K562 (cell line): ENCODE data around the gene KCTD3. TPM values are rescaled to one million over a fixed set of nuclear protein-coding genes. Genes with fewer than 3 reads are reported as not detected.

Experiments
- ATAC-seq: fragments of 200-7000 bp; cut with Tn5 transposase; 3 replicates; pipeline ENCODE4 v1.9.1; 2020; ENCODE audit warnings: moderate library complexity
- BruUV-seq: library from RNA; stranded (reverse); fragments of 400-500 nt; replicated peaks from 2 replicates; lab custom pipeline; 2021; lab: Mats Ljungman, UMichigan
- CTCF ChIA-PET: fragments of 300-600 bp; formaldehyde crosslinking; extraction: SDS; loops from one replicate; lab custom pipeline; 2021; ENCODE audit warnings: low intra/inter-chr PET ratio; lab: Yijun Ruan, JAX
- POLR2A ChIA-PET: fragments of 300-600, 350-650 bp; sonication (Branson Sonifier 250); formaldehyde crosslinking; extraction: SDS; loops from one replicate; lab custom pipeline; 2021; ENCODE audit warnings: antibody characterized with exemption, inconsistent platforms; lab: Yijun Ruan, JAX
- DNase-seq, 4 experiments: peaks; one replicate each; pipeline versions ENCODE4 v3.0.0 to v3.0.0-alpha.2; 2011 to 2018; ENCODE audit warnings: low spot score in 3 of 4, mixed read lengths in 3 of 4; ENCODE audit errors: extremely low read depth in 1 of 4
- FAIRE-seq: peaks from 2 replicates; lab custom pipeline; 2011; peaks lifted over from hg19 to GRCh38; lab: Jason Lieb, UNC
- H2AFZ ChIP-seq: 2 replicates; pipeline ENCODE4 v1.6.0; 2011; ENCODE audit warnings: low read depth, low read length, control low read depth, inconsistent platforms
- H3K27ac ChIP-seq: fragments of 200-600 bp; 3 replicates; pipeline ENCODE4 v1.8.0; 2011; ENCODE audit warnings: low read depth, mild to moderate bottlenecking, control low read depth, inconsistent platforms, low read length, moderate library complexity, mixed read lengths; ENCODE audit errors: extremely low read depth
- H3K27me3 ChIP-seq, 2 experiments: fragments of 300-600 bp in 1 of 2; 2 replicates in 1 of 2; 3 replicates in 1 of 2; pipeline versions ENCODE4 v1.6.0 to v1.8.0; 2011; ENCODE audit warnings: inconsistent platforms in 2 of 2, low read length in 2 of 2, mild to moderate bottlenecking in 1 of 2, mixed read lengths in 1 of 2, moderate library complexity in 1 of 2; ENCODE audit not compliant: control insufficient read depth in 2 of 2, insufficient read depth in 2 of 2
- H3K36me3 ChIP-seq: fragments of 300-600 bp; 3 replicates; pipeline ENCODE4 v1.8.0; 2011; ENCODE audit warnings: mild to moderate bottlenecking, low read length, inconsistent platforms; ENCODE audit not compliant: control insufficient read depth, insufficient read depth
- H3K4me1 ChIP-seq, 2 experiments: fragments of 200-600 bp in 1 of 2; replicated peaks in 1 of 2; 2 replicates in 1 of 2; 3 replicates in 1 of 2; pipeline versions ENCODE4 v1.5.1 to v1.8.0; 2011; ENCODE audit warnings: inconsistent platforms in 2 of 2, low read length in 2 of 2, mild to moderate bottlenecking in 1 of 2, mixed read lengths in 1 of 2, moderate library complexity in 1 of 2; ENCODE audit not compliant: control insufficient read depth in 2 of 2, insufficient read depth in 2 of 2
- H3K4me2 ChIP-seq: 2 replicates; pipeline ENCODE4 v1.6.1; 2011; ENCODE audit warnings: low read length, control low read depth, inconsistent platforms, mixed read lengths; ENCODE audit not compliant: insufficient read depth
- H3K4me3 ChIP-seq: fragments of 200-600 bp; sonication (generic), shearing (Covaris generic); 2 replicates; pipeline ENCODE4 v1.5.1; 2016; ENCODE audit warnings: control low read depth, inconsistent platforms
- H3K79me2 ChIP-seq: fragments of 200-600 bp; 3 replicates; pipeline ENCODE4 v1.8.0; 2011; ENCODE audit warnings: low read length, inconsistent platforms; ENCODE audit not compliant: control insufficient read depth, insufficient read depth
- H3K9ac ChIP-seq, 2 experiments: 2 replicates each; pipeline versions ENCODE4 v1.6.0 to v1.6.1; 2011; ENCODE audit warnings: low read depth in 2 of 2, low read length in 2 of 2, control low read depth in 1 of 2, inconsistent platforms in 1 of 2, mild to moderate bottlenecking in 1 of 2, mixed read lengths in 1 of 2; ENCODE audit not compliant: insufficient read depth in 1 of 2
- H3K9me1 ChIP-seq: one replicate; pipeline ENCODE4 v1.6.0; 2011; ENCODE audit warnings: inconsistent platforms, mild to moderate bottlenecking, low read length, moderate library complexity; ENCODE audit not compliant: control insufficient read depth, insufficient read depth
- H3K9me3 ChIP-seq: replicated peaks from 2 replicates; pipeline ENCODE4 v1.5.1; 2011; ENCODE audit warnings: low read depth, low read length, inconsistent platforms; ENCODE audit not compliant: control insufficient read depth, insufficient read depth
- H4K20me1 ChIP-seq: replicated peaks from 2 replicates; pipeline ENCODE4 v1.6.1; 2011; ENCODE audit warnings: low read length, inconsistent platforms, mixed read lengths; ENCODE audit not compliant: control insufficient read depth, insufficient read depth
- PCBP1 ChIP-seq: fragments of 200-400 bp; formaldehyde crosslinking; IDR thresholded peaks from 2 replicates; pipeline ENCODE4 v1.6.1; 2018; ENCODE audit warnings: mild to moderate bottlenecking, low read depth, low read length; ENCODE audit not compliant: poor library complexity, severe bottlenecking
- SAP30 ChIP-seq: fragments of 200-600 bp; sonication (generic); IDR thresholded peaks from 2 replicates; pipeline ENCODE4 v1.6.1; 2012; ENCODE audit warnings: borderline replicate concordance, low read depth, mild to moderate bottlenecking, moderate library complexity, low read length, control low read depth, inconsistent platforms; ENCODE audit not compliant: insufficient read depth, poor library complexity, severe bottlenecking
- TCF7 ChIP-seq: sonication (generic); IDR thresholded peaks from 2 replicates; pipeline ENCODE4 v1.6.1; 2016; ENCODE audit warnings: antibody characterized with exemption, borderline replicate concordance
- TCFL5 ChIP-seq: fragments of 250-450 bp; sonication (Bioruptor Pico); conservative IDR thresholded peaks from 2 replicates; pipeline ENCODE4 v1.6.1; 2021; ENCODE audit warnings: mild to moderate bottlenecking, moderate library complexity, matching md5 sums
- ZNF232 ChIP-seq: sonication (generic); formaldehyde crosslinking; IDR thresholded peaks from 2 replicates; pipeline ENCODE4 v1.8.0; 2022; ENCODE audit warnings: mild to moderate bottlenecking, missing genetic modification reagents
- WGBS: fragments of 100-300 bp; shearing (Covaris generic); methylation state at CpG from one replicate; pipeline ENCODE4 v1.1.6; 2016; ENCODE audit warnings: low coverage, mixed read lengths; ENCODE audit not compliant: insufficient coverage; ENCODE audit errors: missing lambda C conversion rate; 5-methylcytosine and 5-hydroxymethylcytosine counted together
- in situ Hi-C: fragments of 300-500 bp; cut with MboI; formaldehyde crosslinking; loops from 4 replicates; pipeline ENCODE4 v1.15.0; 2018; ENCODE audit warnings: inconsistent platforms, mixed read lengths
- intact Hi-C: fragments of 100-400 bp; cut with micrococcal nuclease; formaldehyde crosslinking; loops from 2 replicates; pipeline ENCODE4 v1.14.2; 2022
- polyA plus RNA-seq, 8 experiments: library from polyadenylated mRNA; depleted of rRNA in 4 of 8; stranded (reverse) in 5 of 8; unstranded in 3 of 8; fragments of >200 nt; fragmentation: Nextera tagmentation in 2 of 8; fragmentation: Illumina TruSeq in 1 of 8; extraction: Ambion mirVana in 2 of 8; extraction: Trizol in 1 of 8; gene quantifications; 2 replicates each; pipeline versions ENCODE4 v1.2.1 to v1.2.3, GENCODE V29; 2011 to 2014; ENCODE audit warnings: inconsistent platforms in 1 of 8, missing spikeins in 1 of 8
- total RNA-seq, 7 experiments: library from RNA; depleted of rRNA in 6 of 7; stranded (reverse); fragments of >200 nt in 6 of 7; fragmentation: Illumina TruSeq in 2 of 7; extraction: Trizol in 2 of 7; gene quantifications; 2 replicates each; pipeline versions ENCODE4 v1.2.1 to v1.2.3, GENCODE V29; 2011 to 2021; ENCODE audit warnings: low replicate concordance in 1 of 7
- TF ChIP-seq, protein P1 (sequence below): fragments of 250-450 bp; sonication (Bioruptor Pico); IDR thresholded peaks from 2 replicates; pipeline ENCODE4 v1.4.0; 2020
- TF ChIP-seq, protein P2 (sequence below): fragments of 450-650 bp; IDR thresholded peaks from 2 replicates; pipeline ENCODE4 v1.6.1; 2016; ENCODE audit warnings: low read depth, mild to moderate bottlenecking, moderate library complexity

KCTD3 gene
- total and polyA plus RNA-seq, 9 of the 15 experiments (the other 6 are each of a cell fraction or from before 2014, with no cell fraction given) = 12.8 to 77.1 (median 44.3) TPM

DNA sequence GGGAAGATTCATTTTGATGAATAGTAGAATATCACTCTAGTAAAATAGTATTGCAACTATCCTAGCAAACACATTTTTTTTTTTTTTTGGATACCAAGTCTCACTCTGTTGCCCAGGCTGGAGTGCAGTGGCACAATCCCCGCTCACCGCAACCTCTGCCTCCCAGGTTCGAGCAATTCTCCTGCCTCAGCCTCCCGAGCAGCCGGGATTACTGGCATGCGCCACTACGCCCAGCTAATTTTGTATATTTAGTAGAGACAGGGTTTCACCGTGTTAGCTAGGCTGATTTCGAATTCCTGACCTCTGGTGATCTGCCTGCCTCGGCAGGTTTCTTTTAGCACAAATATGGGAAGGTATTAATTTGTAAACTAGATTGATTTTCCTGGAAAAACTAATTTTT is 33.8 kb downstream of the KCTD3 start:
- no peaks in the 10 kb centered on the region for H3K9me3 ChIP-seq
- 91% methylated on average over 10 of the region's 10 CpGs for WGBS
- BruUV-seq = no TSS peak
- no peaks in the 10 kb centered on the region for H4K20me1 ChIP-seq
- FAIRE-seq = no peak
- CTCF ChIA-PET = no interaction called here
- no peak overlapping the region for H3K27ac ChIP-seq
- no peak overlapping the region for H3K4me2 ChIP-seq
- no peak for DNase-seq
- intact Hi-C loops = loop anchor here (10.0 kb wide), 2 partner anchors 64 to 386 kb away; no protein-coding TSS in a partner anchor
- no peaks in the 10 kb centered on the region for H3K4me1 ChIP-seq
- ATAC-seq = no peak
- no peaks in the 10 kb centered on the region for H3K79me2 ChIP-seq
- no peaks in the 10 kb centered on the region for H3K9me1 ChIP-seq
- no peak overlapping the region for H3K9ac ChIP-seq
- H3K4me3 ChIP-seq = no peak overlapping the region
- H3K27me3 ChIP-seq = no peaks in the 10 kb centered on the region
- in situ Hi-C loops = no loop called here
- H3K36me3 ChIP-seq = peaks cover 79% of the 10 kb centered on the region
- POLR2A ChIA-PET = interaction anchor here (0.9 kb wide), 1 partner anchor 17 kb away, joined by 3 read pairs; no protein-coding TSS in a partner anchor
- TF ChIP-seq ZNF232 (CRISPR knock-in tag) (no peak), TCF7 (no peak), TCFL5 (CRISPR knock-in tag) (no peak), SAP30 (no peak), PCBP1 (no peak)
- TF ChIP-seq, protein P1, sequence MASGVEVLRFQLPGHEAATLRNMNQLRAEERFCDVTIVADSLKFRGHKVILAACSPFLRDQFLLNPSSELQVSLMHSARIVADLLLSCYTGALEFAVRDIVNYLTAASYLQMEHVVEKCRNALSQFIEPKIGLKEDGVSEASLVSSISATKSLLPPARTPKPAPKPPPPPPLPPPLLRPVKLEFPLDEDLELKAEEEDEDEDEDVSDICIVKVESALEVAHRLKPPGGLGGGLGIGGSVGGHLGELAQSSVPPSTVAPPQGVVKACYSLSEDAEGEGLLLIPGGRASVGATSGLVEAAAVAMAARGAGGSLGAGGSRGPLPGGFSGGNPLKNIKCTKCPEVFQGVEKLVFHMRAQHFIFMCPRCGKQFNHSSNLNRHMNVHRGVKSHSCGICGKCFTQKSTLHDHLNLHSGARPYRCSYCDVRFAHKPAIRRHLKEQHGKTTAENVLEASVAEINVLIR = no peak
- TF ChIP-seq, protein P2, sequence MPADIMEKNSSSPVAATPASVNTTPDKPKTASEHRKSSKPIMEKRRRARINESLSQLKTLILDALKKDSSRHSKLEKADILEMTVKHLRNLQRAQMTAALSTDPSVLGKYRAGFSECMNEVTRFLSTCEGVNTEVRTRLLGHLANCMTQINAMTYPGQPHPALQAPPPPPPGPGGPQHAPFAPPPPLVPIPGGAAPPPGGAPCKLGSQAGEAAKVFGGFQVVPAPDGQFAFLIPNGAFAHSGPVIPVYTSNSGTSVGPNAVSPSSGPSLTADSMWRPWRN = no peak
- TF ChIP-seq, all 486 proteins: peak for 0
- no peak overlapping the region for H2AFZ ChIP-seq
